NCI-H510A (cell line): ENCODE measurements around the gene TCN2.
"Not testable (repeated sequence)": the region's sequence is repeated elsewhere in the genome, so short reads cannot be mapped to it uniquely, and the experiment has no call there.

Experiments used
- DNase-seq: peaks from one replicate; lab custom pipeline; 2025; lab: John Stamatoyannopoulos, UW

Gene TCN2

GRCh38 chr22:30578481-30578880, 28.5 kb upstream of the TCN2 start:
- DNase-seq: no peak

DNA sequence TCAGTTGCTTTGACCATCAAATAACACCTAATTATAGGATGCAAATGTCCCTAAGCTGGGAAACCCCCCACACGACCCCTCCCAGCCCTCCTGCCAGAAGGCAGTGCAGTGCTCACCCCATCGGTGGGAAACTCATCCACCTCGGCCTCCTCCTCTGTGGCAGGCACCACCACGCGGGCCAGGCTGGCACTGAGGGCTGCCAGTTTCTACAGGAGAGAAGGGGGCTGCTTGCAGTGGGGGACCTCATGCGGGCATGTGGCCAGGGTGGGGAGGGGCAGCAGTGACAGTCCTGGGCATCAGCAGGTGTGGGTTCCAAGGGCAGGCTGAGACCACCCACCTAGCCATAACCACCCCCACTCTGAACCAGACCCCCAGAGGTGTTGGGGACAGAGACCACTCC, 26.1 kb upstream of the TCN2 start:
- DNase-seq: no peak

- no peak for DNase-seq
Measured at GRCh38 chr22:30582051-30582450, 24.9 kb upstream of the TCN2 start.

- no peak for DNase-seq
Measured at GRCh38 chr22:30582788-30583545, 24.0 kb upstream of the TCN2 start.

DNA sequence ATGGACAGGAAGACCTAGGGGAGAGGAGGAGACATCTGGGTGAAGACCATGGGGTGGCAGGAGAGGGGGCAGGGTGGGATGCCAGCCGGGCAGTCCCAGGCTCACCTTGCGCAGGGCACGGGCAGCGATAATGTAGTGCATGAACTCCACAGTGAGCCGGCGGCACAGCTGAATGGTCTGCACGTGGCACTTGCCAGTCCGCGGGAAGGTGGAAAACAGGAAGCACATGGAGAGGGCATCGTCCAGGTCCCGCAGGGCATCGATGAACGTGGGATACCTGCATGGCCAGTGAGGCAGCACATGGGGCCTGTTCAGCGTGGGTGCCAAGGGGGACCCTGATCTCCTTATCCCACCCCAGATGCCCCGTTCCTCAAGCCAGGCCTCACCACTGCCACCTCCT, 22.5 kb upstream of the TCN2 start:
- DNase-seq: no peak

DNA sequence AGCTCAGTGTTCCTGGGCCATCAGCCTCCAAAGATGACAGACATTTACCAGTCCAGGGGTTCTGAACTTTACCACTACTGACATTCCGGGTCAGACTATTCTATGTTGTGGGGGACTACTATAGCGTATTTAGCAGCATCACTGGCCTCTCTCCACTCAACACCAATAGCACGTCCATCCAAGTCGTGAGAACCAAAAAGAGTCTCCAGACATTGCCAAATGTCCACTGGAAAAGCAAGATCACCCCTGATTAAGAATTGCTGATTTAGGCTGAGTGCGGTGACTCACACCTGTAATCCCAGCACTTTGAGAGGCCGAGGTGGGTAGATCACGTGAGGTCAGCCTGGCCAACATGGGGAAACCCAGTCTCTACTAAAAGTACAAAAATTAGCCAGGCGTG, 20.6 kb upstream of the TCN2 start:
- DNase-seq: no peak

DNA sequence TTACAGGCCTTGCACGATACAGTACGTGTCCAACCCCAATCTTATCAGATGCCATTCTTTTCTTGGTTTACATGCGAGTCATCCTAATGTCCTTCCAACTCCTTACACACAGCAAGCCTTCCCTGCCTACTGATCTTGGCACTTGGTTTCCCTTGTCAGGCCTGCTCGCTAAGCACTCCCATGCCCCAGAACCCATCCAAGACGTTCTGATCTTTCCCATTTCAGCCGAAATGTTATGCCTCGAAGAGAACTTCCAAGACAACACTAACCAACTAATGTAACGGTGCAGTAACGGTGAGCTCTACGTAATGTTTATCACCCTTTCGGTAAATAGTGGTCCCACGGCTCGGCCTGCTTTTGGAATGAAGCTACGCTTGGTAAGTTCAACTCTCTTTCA, 15.8 kb upstream of the TCN2 start:
- DNase-seq: no peak

DNA sequence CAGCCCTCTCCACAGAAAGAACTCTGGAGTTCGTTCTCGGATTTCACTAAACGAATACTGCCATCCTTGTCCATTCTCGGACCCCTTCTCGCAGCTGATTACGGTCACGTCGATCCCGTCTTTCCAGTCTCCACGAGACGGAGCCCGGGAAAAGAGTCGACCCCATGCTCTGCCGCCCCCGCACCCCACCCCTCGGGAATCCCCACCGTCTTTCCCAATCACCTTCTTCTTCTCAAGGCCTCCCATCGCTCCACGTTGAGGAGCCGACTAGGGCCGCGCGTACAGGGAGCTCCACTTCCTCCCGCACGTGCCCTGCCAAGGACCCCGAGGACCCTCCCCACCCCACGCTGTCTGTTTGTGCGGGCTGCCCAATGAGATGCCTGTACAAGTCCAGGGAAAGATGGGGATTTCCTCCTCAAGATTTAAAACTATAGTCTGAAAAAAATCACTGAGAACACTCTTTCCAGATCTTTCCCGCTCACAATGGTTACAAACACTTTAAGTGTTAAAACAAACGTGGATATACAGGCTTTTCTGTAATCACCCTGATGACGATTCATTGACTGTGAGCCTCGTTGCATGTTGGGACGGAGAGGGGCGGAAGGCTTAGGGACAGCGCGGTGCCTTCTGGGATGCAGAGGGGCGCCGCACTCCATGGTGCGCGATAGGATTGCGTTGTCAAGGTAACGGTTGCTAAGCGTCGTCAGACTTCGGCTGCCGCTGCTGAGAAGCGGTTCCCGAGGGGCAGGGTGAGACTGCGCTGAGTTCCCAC, 15.2 kb upstream of the TCN2 start, which contains the start of gene PES1:
Gene PES1, minus strand, starts transcription at position 323 of the 772 bp plus-strand sequence. Its CDS starts 77 bp downstream, at position 246.
- peak; percentile 86 for DNase-seq

DNA sequence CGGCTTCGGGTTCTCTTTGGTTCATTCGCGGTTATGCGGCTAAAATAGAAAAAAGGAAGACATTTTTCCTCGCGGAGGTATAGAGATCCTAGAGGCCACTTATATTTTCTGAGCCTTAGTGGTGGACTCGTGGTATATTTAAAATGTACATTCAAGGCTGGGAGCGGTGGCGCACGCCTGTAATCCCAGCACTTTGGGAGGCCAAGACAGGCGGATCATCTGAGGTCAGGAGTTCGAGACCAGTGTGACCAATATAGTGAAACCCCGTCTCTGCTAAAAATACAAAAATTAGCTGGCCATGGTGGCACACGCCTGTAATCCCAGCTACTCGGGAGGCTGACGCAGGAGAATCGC, 14.6 kb upstream of the TCN2 start:
- not testable (repeated sequence) for DNase-seq

DNA sequence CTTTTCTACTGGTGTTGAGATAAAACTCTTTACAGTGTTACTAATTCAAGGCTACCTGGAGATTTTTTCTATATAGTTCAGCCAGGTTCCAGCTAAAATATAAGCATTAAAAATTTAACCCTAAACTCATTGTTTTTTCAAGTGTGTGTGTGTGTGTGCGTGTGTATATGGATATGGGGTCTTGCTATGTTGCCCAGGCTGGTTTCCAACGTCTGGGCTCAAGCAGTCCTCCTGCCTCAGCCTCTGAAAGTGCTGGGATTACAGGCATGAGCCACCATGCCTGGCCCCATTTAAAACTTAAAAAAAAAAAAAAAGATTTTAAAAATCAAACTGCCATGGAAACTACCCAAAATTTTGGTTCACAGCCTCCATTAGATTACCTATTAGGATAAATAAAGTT, 10.8 kb upstream of the TCN2 start:
- no peak for DNase-seq

DNA sequence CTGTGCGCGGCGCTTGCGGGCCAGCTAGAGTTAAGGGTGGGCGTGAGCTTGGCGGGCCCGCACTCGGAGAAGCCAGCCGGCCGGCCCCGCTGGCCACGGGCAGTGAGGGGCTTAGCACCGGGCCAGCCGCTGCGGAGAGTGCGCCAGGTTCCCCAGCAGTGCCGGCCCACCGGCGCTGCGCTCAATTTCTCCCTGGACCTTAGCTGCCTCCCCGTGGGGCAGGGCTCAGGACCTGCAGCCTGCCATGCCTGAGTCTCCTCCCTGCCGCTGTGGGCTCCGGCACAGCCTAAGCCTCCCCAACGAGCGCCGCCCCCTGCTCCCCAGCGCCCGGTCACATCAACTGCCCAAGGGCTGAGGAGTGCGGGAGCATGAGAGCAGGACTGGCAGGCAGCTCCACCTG, 10.1 kb upstream of the TCN2 start:
- DNase-seq: no peak

DNA sequence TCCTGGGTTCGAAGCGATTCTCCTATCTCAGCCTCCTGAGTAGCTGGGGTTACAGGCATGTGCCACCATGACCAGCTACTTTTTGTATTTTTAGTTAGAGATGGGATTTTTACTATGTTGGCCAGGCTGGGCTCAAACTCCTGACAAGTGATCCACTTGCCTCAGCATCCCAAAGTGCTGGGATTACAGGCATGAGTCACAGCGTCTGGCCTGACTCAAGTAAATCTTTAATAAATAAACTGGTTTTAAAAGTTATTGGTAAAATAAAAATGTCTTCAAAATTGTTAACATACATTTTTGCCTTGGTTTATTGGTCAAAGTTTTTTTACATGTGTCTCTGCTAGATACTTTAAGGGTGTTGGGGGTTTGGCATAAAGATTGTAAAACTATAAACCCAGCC, 8.0 kb upstream of the TCN2 start:
- no peak for DNase-seq

DNA sequence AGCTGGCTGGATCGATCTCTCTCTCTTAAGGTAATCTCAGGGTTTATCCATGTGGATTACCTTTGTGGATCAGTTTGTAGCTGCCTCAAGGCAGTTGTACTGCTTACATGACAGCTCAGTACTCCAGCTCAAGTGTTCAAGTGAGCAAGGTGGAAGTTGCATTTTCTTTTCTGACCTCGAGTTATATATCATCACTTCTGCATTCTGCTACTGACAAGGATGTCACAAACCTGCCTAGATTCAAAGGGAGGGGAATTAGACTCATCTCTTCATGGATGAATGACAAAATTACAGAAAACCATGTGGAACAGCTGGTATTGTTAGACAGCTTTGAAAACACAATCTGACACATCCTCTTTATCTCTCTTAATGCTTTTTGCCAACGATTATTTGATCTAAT, 6.1 kb upstream of the TCN2 start:
- no peak for DNase-seq

DNA sequence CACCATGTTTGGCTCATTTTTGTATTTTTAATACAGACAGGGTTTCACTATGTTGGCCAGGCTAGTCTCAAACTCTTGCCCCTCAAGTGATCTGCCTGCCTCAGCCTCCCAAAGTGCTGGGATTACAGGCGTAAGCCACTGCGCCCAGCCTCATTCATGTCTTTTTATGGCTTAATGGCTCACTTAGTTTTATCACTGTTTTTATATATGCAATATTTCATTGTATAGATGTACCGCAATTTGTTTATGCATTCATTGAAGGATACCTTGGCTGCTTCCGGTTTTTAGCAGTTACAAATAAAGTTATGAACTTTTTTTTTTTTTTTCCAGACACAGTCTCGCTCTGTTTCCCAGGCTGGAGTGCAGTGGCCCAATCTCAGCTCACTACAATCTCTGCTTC, 5.5 kb upstream of the TCN2 start:
- DNase-seq: no peak

DNA sequence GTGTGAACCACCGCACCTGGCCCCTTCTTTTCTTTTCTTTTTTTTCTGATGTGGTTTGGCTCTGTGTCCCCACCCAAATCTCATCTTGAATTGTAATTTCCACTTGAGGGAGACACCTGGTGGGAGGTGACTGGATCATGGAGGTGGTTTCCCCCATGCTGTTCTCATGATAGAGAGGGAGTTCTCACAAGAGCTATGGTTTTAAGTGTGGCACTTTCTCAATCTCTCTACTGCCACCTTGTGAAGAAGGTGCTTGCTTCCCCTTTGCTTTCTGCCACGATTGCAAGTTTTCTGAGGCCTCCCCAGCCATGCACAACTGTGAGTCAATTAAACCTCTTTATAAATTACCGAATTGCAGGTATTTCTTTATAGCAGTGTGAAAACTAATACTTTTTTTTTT, 4.9 kb upstream of the TCN2 start:
- no peak for DNase-seq

GRCh38 chr22:30603801-30604200, 3.2 kb upstream of the TCN2 start:
- no peak for DNase-seq

- no peak for DNase-seq
Measured at GRCh38 chr22:30604723-30605122, 2.3 kb upstream of the TCN2 start.

GRCh38 chr22:30605449-30606110, 1.4 kb upstream of the TCN2 start:
- DNase-seq: peak; percentile 12

- DNase-seq: no peak
Measured at GRCh38 chr22:30607300-30607930, 441 bp downstream of the TCN2 start.

- DNase-seq: no peak
Measured at GRCh38 chr22:30607939-30608338, 965 bp downstream of the TCN2 start.

DNA sequence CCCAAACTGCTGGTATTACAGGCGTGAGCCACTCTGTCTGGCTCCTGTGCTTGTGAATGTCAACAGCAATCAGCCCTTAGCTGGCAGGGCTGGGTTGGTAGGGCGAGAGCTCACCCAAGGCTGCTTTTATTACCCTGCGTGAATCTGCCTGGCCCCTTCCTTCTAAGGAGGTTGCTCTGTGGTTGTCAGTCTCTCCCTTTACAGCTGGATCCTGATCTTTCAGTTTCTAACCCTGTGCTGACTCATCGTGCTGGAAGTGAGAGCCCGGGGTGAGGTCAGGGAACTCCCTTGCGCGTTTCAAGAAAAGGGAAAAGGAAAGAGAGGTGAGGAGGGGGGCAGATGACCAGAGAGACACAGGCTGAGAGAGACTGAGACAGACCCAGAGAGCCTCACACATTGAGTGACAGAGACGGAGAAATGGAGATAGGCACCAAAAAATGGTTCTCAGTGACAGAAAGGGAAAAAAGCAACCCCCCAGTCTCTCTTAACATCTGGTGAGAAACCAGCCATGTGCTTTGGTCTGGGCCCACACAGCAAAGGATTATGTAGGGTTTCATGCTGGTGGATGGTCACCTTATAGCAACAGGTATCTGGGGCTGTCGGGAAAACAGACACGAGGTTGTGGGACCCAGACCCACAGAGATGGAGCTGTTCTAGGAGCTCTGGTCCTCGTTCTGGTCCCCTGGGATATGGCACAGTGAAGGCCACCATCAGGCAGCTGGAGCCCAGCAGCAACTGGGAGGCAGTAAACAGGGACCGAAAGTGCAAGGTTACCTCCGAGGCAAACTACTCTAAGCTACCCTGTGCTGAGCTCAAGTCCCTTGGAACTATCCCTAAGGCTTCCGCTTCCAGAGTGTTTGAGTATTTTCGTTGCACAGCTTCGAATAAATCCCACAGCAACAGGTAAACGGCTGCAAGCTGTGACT, 2.5 kb downstream of the TCN2 start:
- no peak for DNase-seq

DNA sequence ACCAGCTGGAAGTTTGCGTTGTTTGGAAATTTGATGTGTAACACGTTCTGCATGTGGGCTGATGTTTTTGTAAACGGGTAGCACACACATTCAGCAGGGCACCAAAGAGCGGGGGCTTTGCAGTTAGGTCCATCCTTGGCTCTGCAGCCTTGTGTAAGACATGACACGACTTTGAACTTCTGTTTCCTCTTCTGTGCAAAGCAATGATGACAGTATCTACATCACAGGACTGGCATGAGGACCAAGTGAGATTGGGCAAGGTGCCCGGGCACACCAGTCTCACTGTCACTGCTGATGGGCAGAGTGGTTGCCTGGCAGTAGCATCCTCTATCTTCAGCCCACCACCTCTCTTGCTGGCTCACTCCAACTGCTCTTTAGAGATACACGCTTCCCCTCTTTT, 3.3 kb downstream of the TCN2 start:
- no peak for DNase-seq
